ENCODE measurements around the gene ZC3H18.
A peak's percentile ranks its signal among the peaks of the same experiment; 100 is the strongest.

The ZC3H18 gene

GRCh38 chr16:88629835-88630234 is 59.6 kb downstream of the ZC3H18 start:
- no peak overlapping the region for H3K4me3 ChIP-seq (ENCODE audit: low read length)
- DNase-seq (ENCODE audit: low read depth): no peak
- no peak for TF ChIP-seq CTCF (IDR thresholded peaks at IDR 0.05; ENCODE audit: insufficient read depth, low read depth, low read length, missing control alignments)

GRCh38 chr16:88630433-88630832 is 60.2 kb downstream of the ZC3H18 start:
- no peak overlapping the region for H3K4me3 ChIP-seq (ENCODE audit: low read length)
- DNase-seq (ENCODE audit: low read depth): no peak
- TF ChIP-seq CTCF (IDR thresholded peaks at IDR 0.05; ENCODE audit: insufficient read depth, low read depth, low read length, missing control alignments): no peak

- no peak overlapping the region for H3K4me3 ChIP-seq (ENCODE audit: low read length)
- TF ChIP-seq CTCF (IDR thresholded peaks at IDR 0.05; ENCODE audit: insufficient read depth, low read depth, low read length, missing control alignments): no peak
- no peak for DNase-seq (ENCODE audit: low read depth)
Measured at GRCh38 chr16:88630941-88631340, 60.7 kb downstream of the ZC3H18 start.

- no peak overlapping the region for H3K4me3 ChIP-seq (ENCODE audit: low read length)
- no peak for DNase-seq (ENCODE audit: low read depth)
- TF ChIP-seq CTCF (IDR thresholded peaks at IDR 0.05; ENCODE audit: insufficient read depth, low read depth, low read length, missing control alignments): no peak
Measured at GRCh38 chr16:88631384-88631783, 61.2 kb downstream of the ZC3H18 start.

GRCh38 chr16:88631920-88632586 is 61.9 kb downstream of the ZC3H18 start:
- no peak overlapping the region for H3K4me3 ChIP-seq (ENCODE audit: low read length)
- no peak for DNase-seq (ENCODE audit: low read depth)
- TF ChIP-seq CTCF (IDR thresholded peaks at IDR 0.05; ENCODE audit: insufficient read depth, low read depth, low read length, missing control alignments): no peak

GRCh38 chr16:88632587-88632930 is 62.4 kb downstream of the ZC3H18 start:
- no peak overlapping the region for H3K4me3 ChIP-seq (ENCODE audit: low read length)
- no peak for DNase-seq (ENCODE audit: low read depth)
- TF ChIP-seq CTCF (IDR thresholded peaks at IDR 0.05; ENCODE audit: insufficient read depth, low read depth, low read length, missing control alignments): no peak

- DNase-seq (ENCODE audit: low read depth): peak; percentile 57
- no peak for TF ChIP-seq CTCF (IDR thresholded peaks at IDR 0.05; ENCODE audit: insufficient read depth, low read depth, low read length, missing control alignments)
- no peak overlapping the region for H3K4me3 ChIP-seq (ENCODE audit: low read length)
Measured at GRCh38 chr16:88633684-88634140, 63.5 kb downstream of the ZC3H18 start.
